Measurements from ENCODE around the gene RGS3. TPM values are rescaled to one million over a fixed set of nuclear protein-coding genes. Genes with fewer than 3 reads are reported as not detected.

RGS3 gene
- polyA plus RNA-seq, 1 of the 3 experiments (the other 2 are of a cell fraction) = 50.6 TPM

- H3K4me1 ChIP-seq (ENCODE audit: control insufficient read depth in 1 of 2, insufficient read depth in 2 of 2, low read depth in 1 of 2, low read length in 1 of 2) = peaks cover 36 to 41% of the 10 kb centered on the region in 2 experiments
- no peaks in the 10 kb centered on the region for H3K27me3 ChIP-seq (ENCODE audit: insufficient read depth)
- no peak overlapping the region for H3K4me2 ChIP-seq
- no peak for TF ChIP-seq FOXM1 (IDR thresholded peaks at IDR 0.05; ENCODE audit: low read depth)
- TF ChIP-seq, protein P1, sequence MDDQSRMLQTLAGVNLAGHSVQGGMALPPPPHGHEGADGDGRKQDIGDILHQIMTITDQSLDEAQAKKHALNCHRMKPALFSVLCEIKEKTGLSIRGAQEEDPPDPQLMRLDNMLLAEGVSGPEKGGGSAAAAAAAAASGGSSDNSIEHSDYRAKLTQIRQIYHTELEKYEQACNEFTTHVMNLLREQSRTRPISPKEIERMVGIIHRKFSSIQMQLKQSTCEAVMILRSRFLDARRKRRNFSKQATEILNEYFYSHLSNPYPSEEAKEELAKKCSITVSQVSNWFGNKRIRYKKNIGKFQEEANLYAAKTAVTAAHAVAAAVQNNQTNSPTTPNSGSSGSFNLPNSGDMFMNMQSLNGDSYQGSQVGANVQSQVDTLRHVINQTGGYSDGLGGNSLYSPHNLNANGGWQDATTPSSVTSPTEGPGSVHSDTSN (IDR thresholded peaks at IDR 0.05) = no peak
- no peak for TF ChIP-seq CHD2 (IDR thresholded peaks at IDR 0.05; ENCODE audit: low read length, partially characterized antibody)
- TF ChIP-seq, protein P2, sequence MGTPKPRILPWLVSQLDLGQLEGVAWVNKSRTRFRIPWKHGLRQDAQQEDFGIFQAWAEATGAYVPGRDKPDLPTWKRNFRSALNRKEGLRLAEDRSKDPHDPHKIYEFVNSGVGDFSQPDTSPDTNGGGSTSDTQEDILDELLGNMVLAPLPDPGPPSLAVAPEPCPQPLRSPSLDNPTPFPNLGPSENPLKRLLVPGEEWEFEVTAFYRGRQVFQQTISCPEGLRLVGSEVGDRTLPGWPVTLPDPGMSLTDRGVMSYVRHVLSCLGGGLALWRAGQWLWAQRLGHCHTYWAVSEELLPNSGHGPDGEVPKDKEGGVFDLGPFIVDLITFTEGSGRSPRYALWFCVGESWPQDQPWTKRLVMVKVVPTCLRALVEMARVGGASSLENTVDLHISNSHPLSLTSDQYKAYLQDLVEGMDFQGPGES (IDR thresholded peaks at IDR 0.05; ENCODE audit: low read depth, low read length) = no peak
- no peak for TF ChIP-seq EP300 (IDR thresholded peaks at IDR 0.05; ENCODE audit: borderline replicate concordance in 1 of 2, low read depth in 1 of 2, low read length in 1 of 2)
- TF ChIP-seq SIN3A (IDR thresholded peaks at IDR 0.05; ENCODE audit: borderline replicate concordance, low read depth, low read length) = no peak
- TF ChIP-seq MXI1 (IDR thresholded peaks at IDR 0.05; ENCODE audit: low read depth, low read length) = no peak
- no peak overlapping the region for H3K4me3 ChIP-seq (ENCODE audit: low read depth in 2 of 2, low read length in 1 of 2)
- POLR2A ChIA-PET = no interaction called here
- H3K36me3 ChIP-seq (replicated peaks in 1 of 2; ENCODE audit: control insufficient read depth in 1 of 2, insufficient read depth in 2 of 2, low read length in 1 of 2) = no peaks in the 10 kb centered on the region
- CTCF ChIA-PET = interaction anchor here (1.0 kb wide), 1 partner anchor 31 kb away, joined by 4 read pairs; no protein-coding TSS in a partner anchor
- no peaks in the 10 kb centered on the region for H3K9me2 ChIP-seq
- DNase-seq = no peak
- no peaks in the 10 kb centered on the region for H3K79me2 ChIP-seq (ENCODE audit: insufficient read depth)
- H2AFZ ChIP-seq (ENCODE audit: low read depth) = no peak overlapping the region
- H3K27ac ChIP-seq (ENCODE audit: low read depth in 2 of 2, low read length in 1 of 2) = peak overlapping the region in 1 of 2 experiments; percentile 100; a peak in 2 of 4 replicates
- no peak overlapping the region for H3K9ac ChIP-seq
- peaks cover 31% of the 10 kb centered on the region for H3F3A ChIP-seq (replicated peaks; ENCODE audit: insufficient read depth)
- 97% methylated on average over 7 of the region's 9 CpGs for WGBS (ENCODE audit: low lambda C conversion rate)
- H3K9me3 ChIP-seq = no peaks in the 10 kb centered on the region
- no peaks in the 10 kb centered on the region for H4K20me1 ChIP-seq (ENCODE audit: insufficient read depth)
Measured at GRCh38 chr9:113623851-113624485, 160.4 kb downstream of the RGS3 start.

DNA sequence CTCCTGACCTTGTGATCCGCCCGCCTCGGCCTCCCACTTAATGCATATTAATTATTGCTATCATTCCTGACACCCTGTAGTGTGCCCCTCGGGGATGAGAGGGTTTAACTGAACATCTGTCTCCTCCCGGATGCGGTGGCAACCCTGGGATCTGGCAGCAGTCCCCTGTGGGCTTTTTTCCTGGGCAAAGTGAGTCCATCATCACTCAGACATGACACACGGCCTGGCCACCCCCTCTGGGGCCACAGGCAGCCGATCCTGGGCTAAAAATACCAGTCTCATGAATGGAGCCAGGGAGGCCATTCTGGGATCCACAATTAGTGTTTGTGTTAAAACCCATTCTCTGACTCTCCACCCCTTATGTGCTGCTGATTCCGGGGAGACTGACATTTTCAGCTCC, 161.2 kb downstream of the RGS3 start:
- Histone ChIP-seq H3K79me2 (ENCODE audit: insufficient read depth) (no peaks in the 10 kb centered on the region), H2AFZ (ENCODE audit: low read depth) (peak overlapping the region; percentile 24; the same call in 1 of the 2 replicates), H3K9me3 (no peaks in the 10 kb centered on the region), H3K9me2 (no peaks in the 10 kb centered on the region), H3F3A (replicated peaks; ENCODE audit: insufficient read depth) (peaks cover 31% of the 10 kb centered on the region), H3K27me3 (ENCODE audit: insufficient read depth) (no peaks in the 10 kb centered on the region), H3K9ac (peak overlapping the region; percentile 8; the same call in 1 of the 2 replicates), H3K36me3 (replicated peaks in 1 of 2; ENCODE audit: control insufficient read depth in 1 of 2, insufficient read depth in 2 of 2, low read length in 1 of 2) (no peaks in the 10 kb centered on the region), H3K27ac (ENCODE audit: low read depth in 2 of 2, low read length in 1 of 2) (peak overlapping the region; percentile 13 to 100; a peak in 3 of 4 replicates), H3K4me3 (ENCODE audit: low read depth in 2 of 2, low read length in 1 of 2) (no peak overlapping the region), H3K4me1 (ENCODE audit: control insufficient read depth in 1 of 2, insufficient read depth in 2 of 2, low read depth in 1 of 2, low read length in 1 of 2) (peaks cover 29 to 33% of the 10 kb centered on the region in 2 experiments), H3K4me2 (peak overlapping the region; percentile 26; the same call in 1 of the 2 replicates), H4K20me1 (ENCODE audit: insufficient read depth) (no peaks in the 10 kb centered on the region)
- ChIA-PET CTCF (interaction anchor here (4.0 kb wide), 1 partner anchor 32 kb away, joined by 33 read pairs; no protein-coding TSS in a partner anchor), POLR2A (no interaction called here)
- peak; percentile 60 for DNase-seq
- WGBS (ENCODE audit: low lambda C conversion rate) = 63% methylated on average over 6 of the region's 9 CpGs
- peak; percentile 82 for TF ChIP-seq TCF12 (IDR thresholded peaks at IDR 0.05)
- peak; percentile 57 for TF ChIP-seq JUND (IDR thresholded peaks at IDR 0.05)
- TF ChIP-seq EP300 (IDR thresholded peaks at IDR 0.05; ENCODE audit: borderline replicate concordance in 1 of 2, low read depth in 1 of 2, low read length in 1 of 2) = peak; percentile 53 to 63; a peak in 3 of 4 replicates
- TF ChIP-seq, protein P2 (IDR thresholded peaks at IDR 0.05; ENCODE audit: low read depth, low read length) = no peak
- no peak for TF ChIP-seq FOXM1 (IDR thresholded peaks at IDR 0.05; ENCODE audit: low read depth)
- no peak for TF ChIP-seq EZH2phosphoT487 (IDR thresholded peaks at IDR 0.05; ENCODE audit: borderline replicate concordance, low read depth)
- TF ChIP-seq GABPA (IDR thresholded peaks at IDR 0.05; ENCODE audit: low read depth) = no peak
- TF ChIP-seq POLR2AphosphoS5 (IDR thresholded peaks at IDR 0.05; ENCODE audit: low read depth, low read length) = no peak
- TF ChIP-seq, protein P3, sequence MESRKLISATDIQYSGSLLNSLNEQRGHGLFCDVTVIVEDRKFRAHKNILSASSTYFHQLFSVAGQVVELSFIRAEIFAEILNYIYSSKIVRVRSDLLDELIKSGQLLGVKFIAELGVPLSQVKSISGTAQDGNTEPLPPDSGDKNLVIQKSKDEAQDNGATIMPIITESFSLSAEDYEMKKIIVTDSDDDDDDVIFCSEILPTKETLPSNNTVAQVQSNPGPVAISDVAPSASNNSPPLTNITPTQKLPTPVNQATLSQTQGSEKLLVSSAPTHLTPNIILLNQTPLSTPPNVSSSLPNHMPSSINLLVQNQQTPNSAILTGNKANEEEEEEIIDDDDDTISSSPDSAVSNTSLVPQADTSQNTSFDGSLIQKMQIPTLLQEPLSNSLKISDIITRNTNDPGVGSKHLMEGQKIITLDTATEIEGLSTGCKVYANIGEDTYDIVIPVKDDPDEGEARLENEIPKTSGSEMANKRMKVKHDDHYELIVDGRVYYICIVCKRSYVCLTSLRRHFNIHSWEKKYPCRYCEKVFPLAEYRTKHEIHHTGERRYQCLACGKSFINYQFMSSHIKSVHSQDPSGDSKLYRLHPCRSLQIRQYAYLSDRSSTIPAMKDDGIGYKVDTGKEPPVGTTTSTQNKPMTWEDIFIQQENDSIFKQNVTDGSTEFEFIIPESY (IDR thresholded peaks at IDR 0.05; ENCODE audit: borderline replicate concordance, low read depth) = no peak
- peak; percentile 89 for TF ChIP-seq MEF2A (IDR thresholded peaks at IDR 0.05; ENCODE audit: borderline replicate concordance, low read depth)
- no peak for TF ChIP-seq GATA2 (CRISPR knock-in tag; IDR thresholded peaks at IDR 0.05)
- TF ChIP-seq ELF1 (IDR thresholded peaks at IDR 0.05) = no peak
- 0 out of 2 replicates have a peak, but pooled peaks have one; percentile 31 for TF ChIP-seq RCOR1 (IDR thresholded peaks at IDR 0.05; ENCODE audit: low read length)
